ACHN (cell line): ENCODE measurements around the gene IGFL2.
"Not testable (repeated sequence)": the region's sequence is repeated elsewhere in the genome, so short reads cannot be mapped to it uniquely, and the experiment has no call there.

Experiments used
- DNase-seq: peaks from one replicate; pipeline ENCODE4 v3.0.0-alpha.2; 2015
- in situ Hi-C: cut with HindIII; loops from 2 replicates; pipeline ENCODE4 v1.10.0; 2017; ENCODE audit warnings: low sequenced_read_pairs, low pct_ligation_motif_present, low pct_unique_long_range_greater_than_20kb

Gene IGFL2

DNA sequence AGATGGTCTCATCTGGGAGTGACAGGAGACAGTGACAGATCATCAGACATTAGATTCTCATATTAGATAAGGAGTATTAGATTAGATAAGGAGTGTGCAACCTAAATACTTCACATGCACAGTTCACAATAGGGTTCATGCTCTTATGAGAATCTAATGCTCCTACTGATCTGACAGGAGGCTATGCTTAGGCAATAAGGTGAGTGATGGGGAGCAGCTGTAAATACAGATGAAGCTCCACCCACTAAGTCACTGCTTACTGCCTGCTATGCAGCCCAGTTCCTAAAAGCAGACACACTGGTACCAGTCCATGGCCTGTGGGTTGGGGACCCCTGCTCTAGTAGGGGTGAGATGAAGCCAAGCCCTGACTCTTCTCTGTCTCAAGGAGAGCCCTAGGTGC lies 13.5 kb upstream of the IGFL2 start:
- no peak for DNase-seq
- in situ Hi-C loops = no loop called here

DNA sequence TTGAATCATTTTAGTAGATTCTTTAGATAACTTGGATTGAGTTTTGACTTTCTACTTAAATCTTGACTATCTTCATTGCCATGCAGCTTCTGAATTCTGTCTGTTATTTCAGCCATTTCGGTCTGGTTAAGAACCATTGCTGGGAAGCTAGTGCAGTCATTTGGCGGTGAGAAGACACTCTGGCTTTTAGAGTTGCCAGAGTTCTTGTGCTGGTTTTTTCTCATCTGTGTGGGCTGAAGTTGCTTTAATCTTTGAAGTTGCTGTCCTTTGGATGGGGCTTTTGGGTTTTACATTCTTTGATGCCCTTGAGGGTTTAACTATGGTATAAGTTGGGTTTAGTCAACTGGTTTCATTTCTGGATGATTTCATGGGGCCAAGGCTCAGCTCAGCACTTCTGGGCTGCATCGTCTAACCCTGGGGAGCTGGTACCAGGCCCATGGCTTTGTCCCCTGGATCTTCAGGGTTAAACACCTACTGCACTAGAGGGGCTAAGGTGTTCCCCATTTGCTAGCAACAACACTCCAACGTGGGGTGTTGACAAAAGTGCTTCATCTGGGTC lies 10.0 kb upstream of the IGFL2 start:
- in situ Hi-C loops = no loop called here
- DNase-seq = no peak

DNA sequence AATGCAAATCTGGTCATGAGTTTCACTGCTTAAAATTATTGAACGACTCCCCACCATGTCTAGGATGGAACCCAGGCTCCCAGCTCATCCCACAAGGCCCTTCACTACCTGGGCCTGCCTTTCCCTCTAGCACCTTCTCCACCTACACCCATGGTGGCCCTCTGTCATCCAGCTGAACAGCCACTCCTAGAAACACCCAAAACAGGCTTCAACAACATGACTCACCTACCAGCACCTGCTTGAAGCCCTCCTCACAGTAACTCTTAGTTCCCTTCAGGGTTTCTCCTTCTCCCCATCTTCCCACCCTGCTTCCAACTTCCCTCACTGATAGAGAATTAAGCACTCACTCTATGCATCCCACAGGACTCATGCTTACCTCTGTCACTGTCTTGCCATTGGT lies 6.6 kb upstream of the IGFL2 start:
- DNase-seq = no peak
- in situ Hi-C loops = no loop called here

DNA sequence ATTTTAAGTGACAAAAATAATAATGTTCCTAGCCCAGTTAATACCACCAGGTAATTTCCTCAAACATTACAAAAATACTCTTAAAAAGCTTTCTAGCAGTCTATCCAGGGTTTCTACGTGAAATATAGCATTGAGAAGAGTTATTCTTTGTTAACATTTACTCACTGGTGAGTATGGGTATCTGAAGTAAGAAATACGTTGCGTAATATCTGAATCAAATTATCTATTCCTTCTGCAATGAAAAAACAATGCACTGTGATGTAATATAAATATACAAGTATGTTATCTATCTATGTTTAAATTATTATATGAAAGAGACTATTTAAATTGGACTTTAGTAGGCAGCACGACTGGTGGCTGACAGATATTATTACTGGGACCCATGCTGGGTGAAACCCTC lies 5.7 kb upstream of the IGFL2 start:
- in situ Hi-C loops = no loop called here
- no peak for DNase-seq

DNA sequence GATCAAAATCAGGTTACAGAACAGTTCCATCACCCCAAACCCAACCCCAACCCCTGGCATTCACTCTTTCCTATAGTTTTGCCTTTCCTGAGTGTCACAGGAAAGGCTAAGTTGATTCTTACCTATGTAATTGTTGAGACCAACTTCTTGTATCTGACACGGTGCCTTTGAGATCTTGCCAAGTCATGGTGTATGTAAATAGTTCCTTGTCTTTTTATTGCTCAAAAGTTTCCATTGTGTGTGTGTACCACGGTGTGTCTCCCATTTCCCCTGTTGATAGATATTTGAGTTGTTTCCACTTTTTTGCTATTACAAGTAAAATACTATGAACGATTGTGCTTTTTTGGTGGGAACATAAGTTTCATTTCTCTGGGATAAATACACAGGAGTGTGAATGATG lies 3.3 kb upstream of the IGFL2 start:
- in situ Hi-C loops = no loop called here
- no peak for DNase-seq

DNA sequence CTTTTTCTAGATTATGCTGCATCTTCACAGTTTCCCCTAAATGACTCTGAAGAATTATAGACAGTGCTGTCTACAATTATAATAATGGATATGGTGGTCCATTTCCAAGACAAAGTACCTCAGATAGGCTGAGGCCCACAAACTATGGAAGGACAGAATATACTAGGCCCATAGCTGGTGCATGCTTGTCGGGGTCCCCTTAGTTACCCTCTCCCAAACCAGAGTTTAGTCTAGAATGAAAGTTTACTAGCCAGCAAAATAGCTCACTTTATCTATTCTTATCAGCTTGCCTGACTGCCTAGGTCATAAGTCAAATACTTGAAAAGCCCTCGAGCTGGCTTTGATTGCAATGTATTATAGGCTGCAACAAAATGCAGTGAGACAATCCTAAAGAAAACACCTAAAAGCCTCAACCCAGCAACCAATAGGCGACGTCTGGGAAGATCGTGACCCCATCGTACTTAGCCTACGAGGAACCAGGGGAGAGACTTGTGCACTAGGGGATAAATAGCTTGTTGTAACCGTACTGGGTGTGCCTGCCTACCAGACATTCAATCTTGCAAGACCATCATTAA lies 785 bp upstream of the IGFL2 start:
- in situ Hi-C loops = no loop called here
- no peak for DNase-seq

DNA sequence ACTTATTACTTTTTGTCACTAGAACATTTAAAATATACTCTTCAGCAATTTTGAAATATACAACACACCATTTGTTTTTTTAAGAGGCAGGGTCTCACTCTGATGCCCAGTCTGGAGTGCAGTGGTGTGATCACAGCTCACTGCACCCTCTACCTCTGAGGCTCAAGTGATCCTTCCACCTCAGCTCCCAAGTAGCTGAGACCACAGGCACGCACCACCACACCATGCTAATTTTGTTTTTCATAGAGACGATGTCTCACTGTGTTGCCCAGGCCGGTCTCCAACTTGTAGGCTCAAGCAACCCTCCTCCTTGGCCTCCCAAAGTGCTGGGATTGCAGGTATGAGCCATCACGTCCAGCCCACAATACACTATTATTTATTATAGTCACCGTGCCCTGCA lies 2.6 kb downstream of the IGFL2 start:
- in situ Hi-C loops = no loop called here
- no peak for DNase-seq

DNA sequence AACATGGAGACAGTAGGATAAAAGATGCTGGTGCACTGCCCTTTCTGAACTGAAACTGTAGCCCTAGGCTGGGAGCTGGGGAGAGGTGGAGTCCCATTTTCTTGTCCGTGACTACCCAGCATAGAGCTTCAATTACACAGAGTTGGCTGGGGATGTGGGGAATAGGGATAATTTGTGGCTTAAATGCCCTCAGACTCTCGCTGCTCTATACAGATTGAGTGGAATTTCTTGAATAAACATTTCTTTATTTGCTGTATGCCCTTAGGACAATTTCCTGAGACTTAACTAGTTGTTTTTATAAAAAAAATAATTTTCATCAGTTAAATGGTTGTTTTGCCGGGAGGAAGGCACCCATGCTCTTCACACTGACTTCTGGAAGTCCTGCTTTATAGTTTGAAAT lies 7.2 kb downstream of the IGFL2 start:
- in situ Hi-C loops = no loop called here
- no peak for DNase-seq

DNA sequence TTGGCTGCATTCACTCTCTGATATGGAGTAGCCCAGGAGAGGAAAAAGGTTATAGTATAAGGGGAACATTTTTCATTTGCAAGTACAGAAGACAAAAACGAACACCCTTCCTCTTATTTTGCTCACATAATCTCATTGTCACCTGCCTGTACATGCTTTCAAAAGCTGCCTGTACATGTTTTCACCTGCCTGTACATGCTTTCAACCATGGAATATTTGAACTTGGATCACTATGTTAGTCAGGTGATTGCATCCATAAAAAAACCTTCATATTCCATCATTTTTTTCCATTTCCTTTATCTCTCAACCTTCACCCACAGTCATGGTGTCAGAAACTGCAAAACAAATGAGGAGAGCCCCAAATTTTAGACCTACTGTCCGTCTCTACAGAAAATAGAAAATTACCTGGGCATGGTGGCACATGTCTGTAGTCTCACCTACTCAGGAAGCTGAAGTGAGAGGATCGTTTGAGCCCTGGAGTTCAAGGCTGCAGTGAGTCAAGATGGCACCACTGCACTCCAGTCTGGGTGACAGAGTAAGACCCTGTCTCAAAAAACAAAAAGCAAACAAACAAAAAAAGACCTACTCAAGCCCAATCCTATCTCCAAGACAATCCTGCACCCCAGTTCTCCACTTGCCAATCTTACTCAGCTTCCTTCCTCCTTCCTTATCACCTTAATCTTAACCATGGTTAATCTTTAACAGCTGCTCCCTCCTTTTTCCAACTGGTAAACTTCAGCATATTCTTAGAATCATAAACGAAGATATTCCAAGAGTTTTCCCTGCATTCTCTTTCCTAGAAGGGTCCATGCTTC lies 11.6 kb downstream of the IGFL2 start:
- in situ Hi-C loops = no loop called here
- no peak for DNase-seq

DNA sequence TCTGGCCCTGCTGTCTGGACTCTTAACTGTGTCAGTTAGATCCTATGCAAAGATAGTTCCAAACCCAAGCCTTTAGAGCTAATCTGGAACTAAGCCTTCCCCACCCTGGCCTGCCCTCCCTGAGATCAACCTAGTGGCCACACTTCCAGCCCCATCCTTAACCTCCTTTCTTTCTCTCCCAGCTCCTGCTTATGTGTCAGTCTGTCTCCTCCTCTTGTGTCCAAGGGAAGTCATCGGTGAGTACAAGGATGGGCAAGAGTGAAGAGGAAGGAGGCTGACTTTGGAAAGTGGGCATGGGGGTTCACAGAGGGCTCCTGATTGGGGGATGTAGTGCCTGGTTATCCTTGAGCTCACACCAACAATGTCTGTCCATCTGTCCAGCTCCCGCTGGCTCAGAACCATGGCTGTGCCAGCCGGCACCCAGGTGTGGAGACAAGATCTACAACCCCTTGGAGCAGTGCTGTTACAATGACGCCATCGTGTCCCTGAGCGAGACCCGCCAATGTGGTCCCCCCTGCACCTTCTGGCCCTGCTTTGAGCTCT lies 12.3 kb downstream of the IGFL2 start:
- no peak for DNase-seq
- in situ Hi-C loops = no loop called here

DNA sequence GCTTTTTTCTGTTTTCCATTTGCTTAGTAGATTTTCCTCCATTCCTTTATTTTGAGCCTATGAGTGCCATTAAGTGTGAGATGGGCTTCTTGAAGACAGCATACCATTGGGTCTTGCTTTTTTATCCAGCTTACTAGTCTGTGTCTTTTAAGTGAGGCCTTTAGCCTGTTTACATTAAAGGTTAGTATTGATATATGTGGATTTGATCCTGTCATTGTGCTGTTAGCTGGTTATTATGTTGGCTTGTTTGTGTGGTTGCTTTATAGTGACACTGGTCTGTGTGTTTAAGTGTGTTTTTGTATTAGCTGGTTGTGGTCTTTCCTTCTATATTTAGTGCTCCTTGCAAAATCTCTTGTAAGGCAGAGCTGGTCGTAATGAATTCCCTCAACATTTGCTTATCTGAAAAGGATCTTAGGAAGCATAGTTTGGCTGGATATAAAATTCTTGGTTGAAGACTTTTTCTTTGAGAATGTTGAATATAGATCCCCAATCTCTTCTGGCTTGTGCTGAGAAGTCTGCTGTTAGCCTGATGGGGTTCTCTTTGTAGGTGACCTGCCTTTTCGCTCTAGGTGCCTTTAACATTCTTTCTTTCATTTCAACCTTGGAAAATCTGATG lies 13.7 kb downstream of the IGFL2 start:
- in situ Hi-C loops, DNase-seq: not testable (repeated sequence)

DNA sequence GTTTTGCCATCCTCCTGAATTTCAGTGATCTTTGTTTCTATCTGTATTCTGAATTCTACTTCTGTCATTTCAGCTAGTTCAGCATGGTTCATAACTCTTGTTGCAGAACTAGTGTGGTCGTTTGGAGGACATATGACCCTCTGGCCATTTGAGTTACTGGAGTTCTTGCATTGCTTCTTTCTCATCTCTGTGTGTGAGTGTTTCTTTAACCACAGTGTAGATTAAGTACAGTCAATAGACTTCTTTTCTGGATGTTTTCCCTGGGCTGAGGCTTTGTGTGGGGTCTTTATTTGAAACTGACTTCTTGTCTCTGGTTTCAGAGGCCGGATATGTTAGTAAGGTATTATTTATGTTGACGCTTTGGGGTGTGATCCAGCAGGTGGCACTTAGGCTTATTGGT lies 14.7 kb downstream of the IGFL2 start:
- in situ Hi-C loops = no loop called here

DNA sequence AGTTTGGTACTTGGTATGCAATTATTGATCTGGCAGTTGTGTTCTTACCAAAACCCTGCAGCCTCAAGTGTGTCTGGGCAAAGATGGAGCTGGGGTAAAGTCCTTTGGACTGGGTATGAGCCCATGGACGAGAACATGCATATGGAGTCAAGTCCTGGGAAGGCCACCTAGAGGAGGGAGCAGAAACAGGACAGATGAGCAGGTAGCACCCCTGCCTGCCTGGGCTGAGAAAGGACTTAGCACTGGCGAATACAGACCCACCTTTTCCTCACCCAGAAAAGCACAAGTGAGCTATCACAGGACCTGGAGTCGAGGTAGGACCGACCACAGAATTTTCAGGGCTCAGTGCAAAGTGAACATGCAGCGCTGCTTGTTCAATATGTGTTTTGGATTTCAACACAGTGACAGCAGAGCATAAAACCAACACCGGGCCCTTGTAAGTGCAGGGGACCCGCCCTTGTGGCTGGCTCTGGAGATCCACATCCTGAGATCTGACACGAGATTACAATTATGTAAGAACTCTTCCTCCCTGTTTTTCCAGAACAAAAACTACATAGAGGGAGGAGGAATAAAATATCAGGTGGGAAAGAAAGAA lies 25.9 kb downstream of the IGFL2 start:
- in situ Hi-C loops = no loop called here
- DNase-seq = no peak

More for the DNA sequence above, 14.7 kb downstream of the IGFL2 start:
- no peak for DNase-seq

DNA sequence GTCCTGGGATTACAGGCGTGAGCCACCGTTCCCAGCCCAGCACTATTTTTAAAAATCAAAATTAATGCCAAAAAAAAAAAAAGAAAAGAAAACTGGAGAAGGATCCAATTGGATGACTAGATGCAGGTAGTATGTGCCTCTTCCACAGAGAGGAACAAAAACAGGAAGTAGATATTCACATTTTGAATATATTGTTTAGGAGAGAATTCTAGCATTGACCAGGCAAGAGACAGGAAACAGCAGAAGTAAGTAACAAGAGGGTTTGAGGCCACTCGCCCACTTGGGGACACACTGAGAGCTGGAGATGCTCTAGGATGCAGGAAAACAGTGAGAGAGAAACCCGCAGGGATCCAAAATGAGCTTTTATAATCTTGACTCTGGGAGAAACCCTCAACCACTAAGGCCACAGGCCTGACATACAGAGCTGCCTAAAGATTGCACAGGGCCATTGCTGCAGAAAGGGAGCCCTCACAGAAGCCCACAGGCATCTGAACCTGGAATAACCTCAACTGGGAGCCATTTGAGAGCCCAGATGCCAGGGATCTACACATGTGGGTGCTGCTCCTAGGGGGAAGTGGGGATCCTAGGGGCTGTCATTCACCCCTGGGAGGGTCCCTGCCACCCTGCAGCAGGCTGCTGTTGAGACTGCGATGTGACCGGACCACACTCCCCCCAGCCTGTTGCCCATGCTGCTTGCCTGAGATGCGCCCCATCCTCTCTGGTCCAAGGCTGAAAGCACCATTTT lies 28.2 kb downstream of the IGFL2 start:
- in situ Hi-C loops = no loop called here

DNA sequence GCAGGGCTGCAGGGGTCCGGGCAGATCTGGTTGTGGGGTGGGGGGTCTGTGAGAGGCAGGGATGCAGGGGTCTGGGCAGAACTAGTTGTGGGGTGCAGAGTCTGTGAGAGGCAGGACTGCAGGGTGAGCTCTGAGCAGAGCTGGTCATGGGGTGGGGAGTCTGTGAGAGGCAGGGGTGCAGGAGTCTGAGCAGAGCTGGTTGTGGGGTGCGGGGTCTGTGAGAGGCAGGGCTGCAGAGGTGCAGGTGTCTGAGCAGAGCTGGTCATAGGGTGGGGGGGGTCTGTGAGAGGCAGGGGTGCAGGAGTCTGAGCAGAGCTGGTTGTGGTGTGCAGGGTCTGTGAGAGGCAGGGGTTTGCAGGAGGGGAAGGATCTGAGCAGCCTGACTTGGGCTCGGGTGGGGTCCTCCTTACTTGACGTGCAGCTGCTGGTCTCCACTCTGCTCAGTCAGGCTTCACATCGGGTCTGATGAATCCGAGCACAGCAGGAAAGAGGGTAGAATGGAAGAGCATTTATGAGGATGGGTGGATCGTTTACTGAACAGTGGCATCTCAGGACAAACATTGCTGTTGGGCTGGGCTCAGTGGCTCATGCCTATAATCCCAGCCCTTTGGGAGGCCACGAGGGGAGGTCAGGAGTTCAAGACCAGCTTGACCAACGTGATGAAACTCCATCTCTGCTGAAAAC lies 31.2 kb downstream of the IGFL2 start:
- in situ Hi-C loops = no loop called here
- no peak for DNase-seq

More for the DNA sequence above, 28.2 kb downstream of the IGFL2 start:
- no peak for DNase-seq

DNA sequence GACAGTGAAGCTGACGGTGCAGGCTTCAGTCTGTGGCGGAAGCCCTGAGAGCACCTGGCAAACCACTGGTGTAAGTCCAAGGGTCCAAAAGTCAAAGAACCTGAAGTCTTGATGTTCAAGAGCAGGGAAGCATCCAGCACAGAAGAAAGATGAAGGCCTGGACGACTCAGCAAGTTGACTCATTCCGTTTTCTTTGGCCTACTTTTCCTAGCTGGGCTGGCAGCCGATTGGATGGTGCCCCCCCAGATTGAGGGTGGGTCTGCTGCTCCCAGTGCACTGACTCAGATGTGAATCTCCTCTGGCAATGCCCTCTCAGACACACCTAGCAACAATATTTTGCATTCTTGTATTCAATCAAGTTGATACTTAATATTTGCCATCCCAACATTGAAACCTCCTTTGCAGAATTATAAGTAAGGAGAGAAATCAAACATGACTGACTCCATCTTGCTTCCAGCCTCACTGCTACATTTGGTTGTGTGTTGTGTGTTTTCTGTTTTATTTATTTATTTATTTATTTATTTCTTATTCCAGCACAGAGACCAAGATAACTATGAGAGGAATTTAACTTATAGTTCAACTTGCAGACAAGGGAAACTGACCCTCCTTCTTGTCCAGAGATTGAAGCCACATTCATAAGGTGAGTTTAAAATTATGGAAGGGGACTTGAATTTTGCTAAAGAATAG lies 32.8 kb downstream of the IGFL2 start:
- in situ Hi-C loops = no loop called here
- DNase-seq = peak; percentile 54

DNA sequence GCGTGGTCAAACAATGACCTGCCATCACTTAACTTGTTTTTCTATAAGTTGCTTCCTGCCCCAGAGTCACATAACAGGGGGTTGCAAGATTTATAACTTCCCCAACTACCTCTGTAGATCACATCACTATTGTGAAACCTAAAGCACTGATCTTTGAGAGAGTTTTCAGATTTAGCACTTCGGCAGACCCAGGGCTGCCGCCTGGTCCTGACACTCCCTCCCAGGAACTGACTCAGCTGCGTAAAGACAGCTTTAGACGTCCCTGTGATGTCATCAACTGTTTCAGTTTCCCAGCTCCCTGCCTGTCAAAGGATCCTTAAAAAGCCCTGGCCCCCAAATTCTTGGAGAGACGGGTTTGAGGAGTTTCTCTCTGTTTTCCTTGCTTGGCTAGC lies 33.3 kb downstream of the IGFL2 start:
- no peak for DNase-seq
- in situ Hi-C loops = no loop called here
